Calu3 (cell line): ENCODE data around the gene GAGE2A. TPM values are rescaled to one million over a fixed set of nuclear protein-coding genes. Genes with fewer than 3 reads are reported as not detected.
"Not testable (repeated sequence)": the region's sequence is repeated elsewhere in the genome, so short reads cannot be mapped to it uniquely, and the experiment has no call there.

Source experiments
- Bru-seq: library from RNA; stranded (reverse); fragments of 400-500 nt; gene quantifications from one replicate; lab custom pipeline; 2021; lab: Mats Ljungman, UMichigan
- BruChase-seq, 2 experiments: library from RNA; stranded (reverse); fragments of 400-500 nt; gene quantifications; one replicate each; lab custom pipeline; 2021; lab: Mats Ljungman, UMichigan
- BruUV-seq: library from RNA; stranded (reverse); fragments of 400-500 nt; replicated peaks from 2 replicates; lab custom pipeline; 2021; lab: Mats Ljungman, UMichigan
- CTCF ChIA-PET: fragments of 300-600 bp; sonication (Branson Sonifier 250); formaldehyde crosslinking; loops from one replicate; lab custom pipeline; 2022; ENCODE audit warnings: antibody characterized with exemption; lab: Charles Lee
- DNase-seq: peaks from one replicate; pipeline ENCODE4 v3.0.0; 2022
- H3K27ac Mint-ChIP-seq: one replicate; pipeline ENCODE4 v1.8.0; 2022; ENCODE audit warnings: mixed read lengths; ENCODE audit not compliant: unreplicated experiment
- H3K27me3 Mint-ChIP-seq: one replicate; pipeline ENCODE4 v1.8.0; 2022; ENCODE audit warnings: mixed read lengths; ENCODE audit not compliant: unreplicated experiment
- H3K36me3 Mint-ChIP-seq: one replicate; pipeline ENCODE4 v1.8.0; 2022; ENCODE audit warnings: mild to moderate bottlenecking, moderate library complexity, mixed read lengths; ENCODE audit not compliant: insufficient read depth, unreplicated experiment
- H3K4me1 Mint-ChIP-seq: one replicate; pipeline ENCODE4 v1.8.0; 2022; ENCODE audit warnings: mild to moderate bottlenecking, low read depth, mixed read lengths; ENCODE audit not compliant: unreplicated experiment
- H3K4me3 Mint-ChIP-seq: one replicate; pipeline ENCODE4 v1.8.0; 2022; ENCODE audit warnings: mild to moderate bottlenecking, low read depth, moderate library complexity, mixed read lengths; ENCODE audit not compliant: unreplicated experiment
- H3K9me3 Mint-ChIP-seq: one replicate; pipeline ENCODE4 v1.8.0; 2022; ENCODE audit warnings: low read depth, mixed read lengths; ENCODE audit not compliant: unreplicated experiment
- intact Hi-C: fragments of 100-400 bp; cut with micrococcal nuclease; formaldehyde crosslinking; loops from one replicate; pipeline ENCODE4 v1.10.0; 2022; ENCODE audit not compliant: unreplicated experiment
- long read RNA-seq: library from polyadenylated mRNA; stranded (forward); transcript quantifications from one replicate; pipeline ENCODE4 v2.0.0, GENCODE V29; 2022
- total RNA-seq: library from RNA; stranded (reverse); gene quantifications from 2 replicates; pipeline ENCODE4 v1.2.3, GENCODE V29; 2022

GAGE2A gene
- not detected in 2 replicates for total RNA-seq
- Bru-seq, nascent RNA, result not detected
- BruChase-seq, experiment 1, labeled RNA remaining after a 6-hour chase, result not detected
- BruChase-seq, experiment 2, labeled RNA remaining after a 2-hour chase, result not detected
- long read RNA-seq, result 0 reads

- DNase-seq, intact Hi-C loops, H3K36me3 Mint-ChIP-seq, H3K27ac Mint-ChIP-seq, BruUV-seq, CTCF ChIA-PET, H3K27me3 Mint-ChIP-seq, H3K4me3 Mint-ChIP-seq, H3K9me3 Mint-ChIP-seq, H3K4me1 Mint-ChIP-seq: not testable (repeated sequence)
Measured at GRCh38 chrX:49589196-49589595, at the start of gene GAGE2A. GAGE2A (plus strand) TSS chrX:49589496; CDS start chrX:49590651, 1,155 bp downstream.

GRCh38 chrX:49541433-49541832 is 47.9 kb upstream of the GAGE2A start, which contains the start of gene GAGE12D:
GAGE12D (plus strand) TSS chrX:49541733; CDS start chrX:49542888, 1,155 bp downstream.
- intact Hi-C loops, H3K36me3 Mint-ChIP-seq, DNase-seq, H3K4me3 Mint-ChIP-seq, H3K9me3 Mint-ChIP-seq, BruUV-seq, H3K4me1 Mint-ChIP-seq, H3K27me3 Mint-ChIP-seq, H3K27ac Mint-ChIP-seq, CTCF ChIA-PET: not testable (repeated sequence)

- H3K27me3 Mint-ChIP-seq, H3K36me3 Mint-ChIP-seq, BruUV-seq, CTCF ChIA-PET, DNase-seq, H3K4me1 Mint-ChIP-seq, intact Hi-C loops, H3K9me3 Mint-ChIP-seq, H3K27ac Mint-ChIP-seq, H3K4me3 Mint-ChIP-seq: not testable (repeated sequence)
Measured at GRCh38 chrX:49550989-49551388, 38.3 kb upstream of the GAGE2A start, which contains the start of gene GAGE12E. GAGE12E (plus strand) TSS chrX:49551289; CDS start chrX:49552444, 1,155 bp downstream.

- H3K4me3 Mint-ChIP-seq, H3K9me3 Mint-ChIP-seq, H3K36me3 Mint-ChIP-seq, BruUV-seq, H3K27me3 Mint-ChIP-seq, CTCF ChIA-PET, H3K27ac Mint-ChIP-seq, intact Hi-C loops, H3K4me1 Mint-ChIP-seq, DNase-seq: not testable (repeated sequence)
Measured at GRCh38 chrX:49560542-49560941, 28.8 kb upstream of the GAGE2A start, which contains the start of gene GAGE12F. GAGE12F (plus strand) TSS chrX:49560842; CDS start chrX:49561997, 1,155 bp downstream.

- BruUV-seq, H3K27me3 Mint-ChIP-seq, H3K4me3 Mint-ChIP-seq, DNase-seq, CTCF ChIA-PET, H3K36me3 Mint-ChIP-seq, H3K27ac Mint-ChIP-seq, H3K9me3 Mint-ChIP-seq, intact Hi-C loops, H3K4me1 Mint-ChIP-seq: not testable (repeated sequence)
Measured at GRCh38 chrX:49568728-49569127, 20.6 kb upstream of the GAGE2A start.

- DNase-seq, H3K36me3 Mint-ChIP-seq, H3K9me3 Mint-ChIP-seq, H3K27me3 Mint-ChIP-seq, CTCF ChIA-PET, intact Hi-C loops, BruUV-seq, H3K4me3 Mint-ChIP-seq, H3K27ac Mint-ChIP-seq, H3K4me1 Mint-ChIP-seq: not testable (repeated sequence)
Measured at GRCh38 chrX:49569152-49569551, 20.1 kb upstream of the GAGE2A start.

GRCh38 chrX:49570100-49570499 is 19.2 kb upstream of the GAGE2A start, which contains the start of gene GAGE12G:
GAGE12G (plus strand) TSS chrX:49570400; CDS start chrX:49571555, 1,155 bp downstream.
- H3K36me3 Mint-ChIP-seq, BruUV-seq, H3K27ac Mint-ChIP-seq, DNase-seq, H3K4me1 Mint-ChIP-seq, H3K9me3 Mint-ChIP-seq, CTCF ChIA-PET, H3K27me3 Mint-ChIP-seq, intact Hi-C loops, H3K4me3 Mint-ChIP-seq: not testable (repeated sequence)

- H3K27me3 Mint-ChIP-seq, BruUV-seq, H3K4me1 Mint-ChIP-seq, CTCF ChIA-PET, intact Hi-C loops, H3K4me3 Mint-ChIP-seq, H3K27ac Mint-ChIP-seq, H3K9me3 Mint-ChIP-seq, H3K36me3 Mint-ChIP-seq, DNase-seq: not testable (repeated sequence)
Measured at GRCh38 chrX:49579649-49580048, 9.6 kb upstream of the GAGE2A start, which contains the start of gene GAGE12H. GAGE12H (plus strand) TSS chrX:49579949; CDS start chrX:49581104, 1,155 bp downstream.

- DNase-seq, result peak; percentile 8
- BruUV-seq, H3K27ac Mint-ChIP-seq, H3K36me3 Mint-ChIP-seq, H3K4me3 Mint-ChIP-seq, CTCF ChIA-PET, H3K9me3 Mint-ChIP-seq, H3K4me1 Mint-ChIP-seq, H3K27me3 Mint-ChIP-seq, intact Hi-C loops: not testable (repeated sequence)
Measured at GRCh38 chrX:49589769-49590478, 628 bp downstream of the GAGE2A start.
